ENCODE results near the gene RBM7. TPM values are rescaled to one million over a fixed set of nuclear protein-coding genes. Genes with fewer than 3 reads are reported as not detected.

RBM7 gene
- polyA plus RNA-seq, 1 donor (not counting 4 experiments of a cell fraction or from before 2014, with no cell fraction given), result 38.2 TPM

DNA sequence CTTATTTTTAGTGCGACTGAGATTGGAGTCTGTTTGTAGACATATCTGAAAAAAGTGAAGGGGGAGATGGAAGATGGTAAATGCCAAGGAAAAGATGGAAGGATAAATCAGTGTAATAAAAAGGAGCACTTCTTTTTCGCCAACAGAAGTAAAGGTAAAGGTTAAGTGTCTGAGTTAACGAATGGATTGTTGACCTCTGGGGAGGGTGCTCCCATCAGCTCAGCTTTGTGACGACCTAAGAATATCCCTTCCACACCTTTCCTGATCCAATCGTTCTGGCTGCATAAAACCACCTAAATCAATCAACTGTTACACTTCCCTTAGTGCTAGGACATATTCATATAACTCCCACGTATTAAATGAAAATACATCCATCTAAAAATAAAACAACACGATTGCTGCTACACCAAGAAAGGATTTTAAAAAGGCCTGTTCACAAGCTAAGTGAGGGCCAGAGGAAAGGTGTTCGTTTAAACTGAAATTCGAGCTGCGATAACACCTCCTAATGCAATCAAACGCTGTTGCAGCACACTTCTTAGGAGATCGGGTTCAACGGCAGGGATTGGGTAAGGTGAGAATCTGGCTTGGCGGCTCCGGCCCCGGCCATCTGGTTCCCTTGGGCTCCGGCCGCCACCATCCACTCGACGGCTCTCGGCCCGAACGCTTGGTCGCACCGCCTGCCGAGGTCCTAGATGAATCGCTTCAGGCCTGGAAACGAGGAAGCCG, 813 bp upstream of the RBM7 start:
- Histone ChIP-seq H3K9me3 (ENCODE audit: control insufficient read depth, low read depth, low read length) (no peaks in the 10 kb centered on the region), H3K36me3 (ENCODE audit: control insufficient read depth in 2 of 2, extremely low read depth in 1 of 2, insufficient read depth in 2 of 2, low read length in 2 of 2) (peaks cover 0 to 2% of the 10 kb centered on the region in 2 experiments), H3K4me2 (ENCODE audit: control insufficient read depth, extremely low read depth, insufficient read depth, low read depth, low read length) (peak overlapping the region; percentile 99), H4K20me1 (ENCODE audit: control insufficient read depth, extremely low read depth, insufficient read depth, low read length) (no peaks in the 10 kb centered on the region), H2AFZ (ENCODE audit: control insufficient read depth, low read length) (peak overlapping the region; percentile 92), H3K9me1 (ENCODE audit: control insufficient read depth, extremely low read depth, insufficient read depth, low read length) (no peaks in the 10 kb centered on the region), H3K4me3 (ENCODE audit: control insufficient read depth in 2 of 3, extremely low read depth in 1 of 3, insufficient read depth in 2 of 3, low read depth in 1 of 3, low read length in 3 of 3) (peak overlapping the region; percentile 61 to 89 (median 76)), H3K27me3 (ENCODE audit: control insufficient read depth, extremely low read depth, insufficient read depth, low read length) (no peaks in the 10 kb centered on the region), H3K4me1 (ENCODE audit: control insufficient read depth, extremely low read depth, insufficient read depth, low read length) (peaks cover 21% of the 10 kb centered on the region), H3K9ac (ENCODE audit: control insufficient read depth, extremely low read depth, insufficient read depth, low read length) (peak overlapping the region; percentile 100), H3K27ac (ENCODE audit: control insufficient read depth, insufficient read depth, low read length) (peak overlapping the region; percentile 98), H3K79me2 (ENCODE audit: control insufficient read depth, insufficient read depth, low read length) (peaks cover 51% of the 10 kb centered on the region)
- TF ChIP-seq CTCF (optimal IDR thresholded peaks at IDR 0.05 in 1 of 3, IDR thresholded peaks at IDR 0.05 in 1 of 3, conservative IDR thresholded peaks at IDR 0.05 in 1 of 3; ENCODE audit: extremely low read depth in 1 of 3, insufficient read depth in 2 of 3, low read length in 3 of 3) (no peak), EZH2 (IDR thresholded peaks at IDR 0.05; ENCODE audit: low read length) (no peak)
- DNase-seq (ENCODE audit: low read depth, low spot score) (no peak), FAIRE-seq (peak; percentile 80)
- dilution Hi-C loops (cut with MboI; ENCODE audit: extremely low pct_ligation_motif_present, low sequenced_read_pairs), result no loop called here

GRCh38 chr11:114400915-114401223, 403 bp downstream of the RBM7 start:
- dilution Hi-C loops (cut with MboI; ENCODE audit: extremely low pct_ligation_motif_present, low sequenced_read_pairs), result no loop called here
- H3K4me3 ChIP-seq (ENCODE audit: control insufficient read depth in 2 of 3, extremely low read depth in 1 of 3, insufficient read depth in 2 of 3, low read depth in 1 of 3, low read length in 3 of 3), result peak overlapping the region; percentile 61 to 89 (median 76)
- H2AFZ ChIP-seq (ENCODE audit: control insufficient read depth, low read length), result peak overlapping the region; percentile 71
- TF ChIP-seq EZH2 (IDR thresholded peaks at IDR 0.05; ENCODE audit: low read length) (no peak), CTCF (optimal IDR thresholded peaks at IDR 0.05 in 1 of 3, IDR thresholded peaks at IDR 0.05 in 1 of 3, conservative IDR thresholded peaks at IDR 0.05 in 1 of 3; ENCODE audit: extremely low read depth in 1 of 3, insufficient read depth in 2 of 3, low read length in 3 of 3) (no peak)
- H3K4me2 ChIP-seq (ENCODE audit: control insufficient read depth, extremely low read depth, insufficient read depth, low read depth, low read length), result peak overlapping the region; percentile 87
- H3K36me3 ChIP-seq (ENCODE audit: control insufficient read depth in 2 of 2, extremely low read depth in 1 of 2, insufficient read depth in 2 of 2, low read length in 2 of 2), result peaks cover 5 to 6% of the 10 kb centered on the region in 2 experiments
- no peaks in the 10 kb centered on the region for H3K9me1 ChIP-seq (ENCODE audit: control insufficient read depth, extremely low read depth, insufficient read depth, low read length)
- H3K27me3 ChIP-seq (ENCODE audit: control insufficient read depth, extremely low read depth, insufficient read depth, low read length), result no peaks in the 10 kb centered on the region
- peak overlapping the region; percentile 100 for H3K9ac ChIP-seq (ENCODE audit: control insufficient read depth, extremely low read depth, insufficient read depth, low read length)
- DNase-seq (ENCODE audit: low read depth, low spot score) (no peak), FAIRE-seq (peak; percentile 13)
- H3K79me2 ChIP-seq (ENCODE audit: control insufficient read depth, insufficient read depth, low read length), result peaks cover 63% of the 10 kb centered on the region
- peaks cover 14% of the 10 kb centered on the region for H3K4me1 ChIP-seq (ENCODE audit: control insufficient read depth, extremely low read depth, insufficient read depth, low read length)
- H3K27ac ChIP-seq (ENCODE audit: control insufficient read depth, insufficient read depth, low read length), result peak overlapping the region; percentile 98
- H3K9me3 ChIP-seq (ENCODE audit: control insufficient read depth, low read depth, low read length), result no peaks in the 10 kb centered on the region
- no peaks in the 10 kb centered on the region for H4K20me1 ChIP-seq (ENCODE audit: control insufficient read depth, extremely low read depth, insufficient read depth, low read length)
